Activated gamma-delta T cell treated with anti-CD3 and anti-CD28 coated beads, Interleukin-2, amount 50 U/mL, for 16 hours (primary cell): ENCODE measurements around the gene STOML1.
"Not testable (repeated sequence)": the region's sequence is repeated elsewhere in the genome, so short reads cannot be mapped to it uniquely, and the experiment has no call there.

Experiments
- DNase-seq: peaks from one replicate; pipeline ENCODE4 v3.0.0-alpha.2; 2020; ENCODE audit warnings: low read depth

STOML1 gene

GRCh38 chr15:73986776-73987056, 5.4 kb downstream of the STOML1 start:
- no peak for DNase-seq

GRCh38 chr15:73986055-73986775, 5.9 kb downstream of the STOML1 start:
- no peak for DNase-seq

- DNase-seq, result no peak
These were observed 6.8 kb downstream of the STOML1 start for GRCh38 chr15:73985101-73985873.

GRCh38 chr15:73984208-73984979, 7.7 kb downstream of the STOML1 start:
- no peak for DNase-seq

GRCh38 chr15:73983773-73984172, 8.3 kb downstream of the STOML1 start:
- DNase-seq, result no peak

- no peak for DNase-seq
These were observed 8.8 kb downstream of the STOML1 start for GRCh38 chr15:73983211-73983727.

GRCh38 chr15:73982222-73982962, 9.7 kb downstream of the STOML1 start:
- no peak for DNase-seq

GRCh38 chr15:73981761-73982221, 10.3 kb downstream of the STOML1 start:
- no peak for DNase-seq

- DNase-seq, result no peak
These were observed 12.5 kb downstream of the STOML1 start for GRCh38 chr15:73979636-73980035.

GRCh38 chr15:73978896-73979295, 13.2 kb downstream of the STOML1 start:
- DNase-seq, result no peak

- DNase-seq, result not testable (repeated sequence)
These were observed 16.5 kb downstream of the STOML1 start for GRCh38 chr15:73975440-73976125.

- DNase-seq, result not testable (repeated sequence)
These were observed 18.4 kb downstream of the STOML1 start for GRCh38 chr15:73973683-73974200.

- peak; percentile 56 for DNase-seq
These were observed 19.0 kb downstream of the STOML1 start for GRCh38 chr15:73972984-73973682.

- no peak for DNase-seq
These were observed 22.8 kb downstream of the STOML1 start for GRCh38 chr15:73969151-73969759.

GRCh38 chr15:73968461-73968860, 23.6 kb downstream of the STOML1 start:
- DNase-seq, result no peak

- no peak for DNase-seq
These were observed 26.4 kb downstream of the STOML1 start for GRCh38 chr15:73965758-73966113.

- no peak for DNase-seq
These were observed 26.9 kb downstream of the STOML1 start for GRCh38 chr15:73965094-73965757.

GRCh38 chr15:73964736-73965093, 27.4 kb downstream of the STOML1 start:
- DNase-seq, result peak; percentile 83

- DNase-seq, result no peak
These were observed 29.7 kb downstream of the STOML1 start for GRCh38 chr15:73962433-73962832.
